PFSK-1 (cell line): ENCODE data around the gene ZNF768.

Experiments used
- FOXP2 ChIP-seq: optimal IDR thresholded peaks from 2 replicates; pipeline ENCODE3; 2011; ENCODE audit warnings: borderline replicate concordance, control low read depth, inconsistent platforms; ENCODE audit not compliant: insufficient read depth; ENCODE audit errors: extremely low read length, extremely low read depth
- POLR2AphosphoS5 ChIP-seq: IDR thresholded peaks from 2 replicates; pipeline ENCODE4 v1.6.1; 2012; ENCODE audit warnings: low read depth, mild to moderate bottlenecking, control low read depth, low read length, moderate library complexity
- REST ChIP-seq, 2 experiments: IDR thresholded peaks; 2 replicates each; pipeline versions ENCODE4 v1.6.1 to v1.8.0; 2011 to 2012; ENCODE audit warnings: low read depth in 2 of 2, low read length in 2 of 2, control low read depth in 1 of 2, inconsistent platforms in 1 of 2, mild to moderate bottlenecking in 1 of 2, moderate library complexity in 1 of 2; ENCODE audit not compliant: insufficient read depth in 1 of 2
- SIN3A ChIP-seq: IDR thresholded peaks from 2 replicates; pipeline ENCODE4 v1.6.1; 2012; ENCODE audit warnings: mild to moderate bottlenecking, low read length, moderate library complexity, borderline replicate concordance; ENCODE audit not compliant: insufficient read depth
- TAF1 ChIP-seq: IDR thresholded peaks from 2 replicates; pipeline ENCODE4 v1.6.1; 2012; ENCODE audit warnings: low read length, control low read depth, borderline replicate concordance; ENCODE audit not compliant: insufficient read depth

Gene ZNF768

GRCh38 chr16:30565984-30566383 lies 39.6 kb upstream of the ZNF768 start:
- TF ChIP-seq TAF1 (no peak), SIN3A (no peak), REST (IDR thresholded peaks at IDR 0.05; ENCODE audit: insufficient read depth in 1 of 2, low read depth in 2 of 2, low read length in 2 of 2) (no peak), POLR2AphosphoS5 (no peak)

GRCh38 chr16:30565526-30565925 lies 39.2 kb upstream of the ZNF768 start:
- TF ChIP-seq POLR2AphosphoS5 = no peak
- no peak for TF ChIP-seq REST (IDR thresholded peaks at IDR 0.05; ENCODE audit: insufficient read depth in 1 of 2, low read depth in 2 of 2, low read length in 2 of 2)
- TF ChIP-seq FOXP2 = no peak
- no peak for TF ChIP-seq SIN3A
- TF ChIP-seq TAF1 = no peak

- TF ChIP-seq REST (IDR thresholded peaks at IDR 0.05; ENCODE audit: insufficient read depth in 1 of 2, low read depth in 2 of 2, low read length in 2 of 2) = no peak
- TF ChIP-seq SIN3A = no peak
- no peak for TF ChIP-seq FOXP2
- no peak for TF ChIP-seq TAF1
- TF ChIP-seq POLR2AphosphoS5 = no peak
These were observed 35.7 kb upstream of the ZNF768 start for GRCh38 chr16:30562021-30562420.

GRCh38 chr16:30561089-30561816 lies 34.9 kb upstream of the ZNF768 start:
- TF ChIP-seq REST (IDR thresholded peaks at IDR 0.05; ENCODE audit: insufficient read depth in 1 of 2, low read depth in 2 of 2, low read length in 2 of 2) (no peak), SIN3A (no peak), POLR2AphosphoS5 (no peak), FOXP2 (no peak), TAF1 (no peak)
